Measurements from ENCODE around the gene ALG9.

DNA sequence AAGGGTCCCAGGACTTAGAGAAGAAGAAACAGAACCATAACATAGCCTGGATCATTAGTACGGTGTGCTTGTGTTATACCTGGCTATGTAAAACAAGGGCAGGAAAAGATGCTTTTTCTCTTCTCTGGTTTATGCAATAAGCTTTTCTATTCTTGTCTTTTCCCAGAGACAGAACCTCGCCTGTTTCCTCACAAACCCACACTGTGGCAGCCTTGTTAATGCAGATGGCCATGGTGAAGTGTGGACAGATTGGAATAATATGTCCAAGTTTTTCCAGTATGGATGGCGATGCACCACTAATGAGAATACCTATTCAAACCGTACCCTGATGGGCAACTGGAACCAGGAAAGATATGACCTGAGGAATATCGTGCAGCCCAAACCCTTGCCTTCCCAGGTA is 10.8 kb upstream of the ALG9 start:
- TF ChIP-seq RFX5 (IDR thresholded peaks at IDR 0.05; ENCODE audit: low read depth, low read length): no peak
- no peak for TF ChIP-seq FOS (IDR thresholded peaks at IDR 0.05; ENCODE audit: low read depth, low read length)
